Endothelial cell of umbilical vein (primary cell): ENCODE measurements around the gene AUTS2. TPM values are rescaled to one million over a fixed set of nuclear protein-coding genes. Genes with fewer than 3 reads are reported as not detected.

Source experiments
- BruUV-seq: library from RNA; stranded (reverse); fragments of 400-500 nt; replicated peaks from 2 replicates; lab custom pipeline; 2021; lab: Mats Ljungman, UMichigan
- CTCF ChIA-PET: fragments of 300-600, 350-600 bp; sonication (Branson Sonifier 250); formaldehyde crosslinking; loops from one replicate; lab custom pipeline; 2021; ENCODE audit warnings: antibody characterized with exemption, inconsistent platforms; lab: Charles Lee
- POLR2A ChIA-PET: fragments of 300-600, 350-600 bp; sonication (Branson Sonifier 250); formaldehyde crosslinking; loops from one replicate; lab custom pipeline; 2021; ENCODE audit warnings: antibody characterized with exemption, inconsistent platforms; lab: Charles Lee
- DNase-seq: peaks from one replicate; pipeline ENCODE4 v3.0.0-alpha.2; 2011; ENCODE audit warnings: low read depth, low spot score
- FAIRE-seq: peaks from 2 replicates; lab custom pipeline; 2011; peaks lifted over from hg19 to GRCh38; lab: Jason Lieb, UNC
- H2AFZ ChIP-seq: 2 replicates; pipeline ENCODE4 v1.6.0; 2012; ENCODE audit warnings: low read depth, low read length, control low read depth, inconsistent platforms
- H3K27ac ChIP-seq: 2 replicates; pipeline ENCODE4 v1.5.1; 2011; ENCODE audit warnings: low read depth, mild to moderate bottlenecking, control low read depth, low read length, moderate library complexity; ENCODE audit not compliant: insufficient read depth
- H3K27me3 ChIP-seq, 2 experiments: 2 replicates each; pipeline versions ENCODE4 v1.6.0 to v1.6.1; 2011; ENCODE audit warnings: low read length in 2 of 2, mixed read lengths in 1 of 2; ENCODE audit not compliant: control insufficient read depth in 2 of 2, insufficient read depth in 2 of 2
- H3K36me3 ChIP-seq, 2 experiments: 2 replicates in 1 of 2; 3 replicates in 1 of 2; pipeline ENCODE4 v1.5.1; 2011; ENCODE audit warnings: low read length in 2 of 2, mild to moderate bottlenecking in 1 of 2, moderate library complexity in 1 of 2; ENCODE audit not compliant: control insufficient read depth in 2 of 2, insufficient read depth in 2 of 2; ENCODE audit errors: extremely low read depth in 1 of 2
- H3K4me1 ChIP-seq: 3 replicates; pipeline ENCODE4 v1.5.1; 2011; ENCODE audit warnings: mild to moderate bottlenecking, low read length; ENCODE audit not compliant: control insufficient read depth, insufficient read depth; ENCODE audit errors: extremely low read depth
- H3K4me2 ChIP-seq: 2 replicates; pipeline ENCODE4 v1.6.1; 2011; ENCODE audit warnings: low read length, control low read depth, mixed read lengths; ENCODE audit not compliant: insufficient read depth
- H3K4me3 ChIP-seq, 3 experiments: fragments of 200-600 bp in 1 of 3; sonication (generic), shearing (Covaris generic) in 1 of 3; replicated peaks in 1 of 3; 2 replicates each; pipeline ENCODE4 v1.5.1; 2011 to 2016; ENCODE audit warnings: control low read depth in 3 of 3, low read length in 3 of 3, mild to moderate bottlenecking in 2 of 3, inconsistent platforms in 1 of 3, low read depth in 1 of 3, moderate library complexity in 1 of 3; ENCODE audit not compliant: insufficient read depth in 1 of 3
- H3K79me2 ChIP-seq: 2 replicates; pipeline ENCODE4 v1.6.0; 2012; ENCODE audit warnings: low read length, inconsistent platforms; ENCODE audit not compliant: control insufficient read depth, insufficient read depth
- H3K9ac ChIP-seq: replicated peaks from 2 replicates; pipeline ENCODE3; 2011; ENCODE audit warnings: low read length, control low read depth; ENCODE audit not compliant: insufficient read depth; ENCODE audit errors: extremely low read depth
- H3K9me1 ChIP-seq: replicated peaks from 3 replicates; pipeline ENCODE4 v1.6.0; 2011; ENCODE audit warnings: mild to moderate bottlenecking, low read length; ENCODE audit not compliant: control insufficient read depth, insufficient read depth; ENCODE audit errors: extremely low read depth
- H3K9me3 ChIP-seq: replicated peaks from 2 replicates; pipeline ENCODE4 v1.5.1; 2012; ENCODE audit warnings: low read length, inconsistent platforms; ENCODE audit not compliant: control insufficient read depth, insufficient read depth
- H4K20me1 ChIP-seq: replicated peaks from 2 replicates; pipeline ENCODE3; 2011; ENCODE audit warnings: mild to moderate bottlenecking, low read length; ENCODE audit not compliant: control insufficient read depth, insufficient read depth; ENCODE audit errors: extremely low read depth
- EZH2 ChIP-seq: IDR thresholded peaks from 2 replicates; pipeline ENCODE4 v1.6.1; 2012; ENCODE audit warnings: borderline replicate concordance, low read depth, mild to moderate bottlenecking, moderate library complexity, low read length, inconsistent platforms; ENCODE audit not compliant: severe bottlenecking
- FOS ChIP-seq: IDR thresholded peaks from 2 replicates; pipeline ENCODE4 v1.6.1; 2011; ENCODE audit warnings: mild to moderate bottlenecking, low read length, moderate library complexity, borderline replicate concordance; ENCODE audit not compliant: insufficient read depth
- GATA2 ChIP-seq: IDR thresholded peaks from 2 replicates; pipeline ENCODE4 v1.7.0; 2011; ENCODE audit warnings: low read depth, mild to moderate bottlenecking, moderate library complexity, mixed read lengths, low read length; ENCODE audit not compliant: insufficient read length, insufficient read depth
- JUN ChIP-seq: IDR thresholded peaks from 2 replicates; pipeline ENCODE4 v1.6.1; 2011; ENCODE audit warnings: borderline replicate concordance, low read depth; ENCODE audit not compliant: insufficient read length, insufficient read depth
- MAX ChIP-seq: IDR thresholded peaks from 2 replicates; pipeline ENCODE4 v1.6.1; 2011; ENCODE audit not compliant: insufficient read depth, insufficient read length
- MYC ChIP-seq: IDR thresholded peaks from one replicate; pipeline ENCODE4 v1.6.1; 2011; ENCODE audit warnings: mild to moderate bottlenecking, low read depth, low read length
- POLR2A ChIP-seq: IDR thresholded peaks from 2 replicates; pipeline ENCODE4 v1.6.1; 2012; ENCODE audit warnings: low read depth, mild to moderate bottlenecking, control low read depth, low read length
- POLR2AphosphoS5 ChIP-seq: IDR thresholded peaks from 2 replicates; pipeline ENCODE4 v1.6.1; 2012; ENCODE audit warnings: low read depth, mild to moderate bottlenecking, control low read depth, low read length, moderate library complexity; ENCODE audit not compliant: insufficient read depth
- dilution Hi-C: fragments of 300-500 bp; cut with MboI; formaldehyde crosslinking; loops from one replicate; pipeline ENCODE4 v1.15.0; 2019; ENCODE audit warnings: low sequenced_read_pairs; ENCODE audit not compliant: extremely low pct_ligation_motif_present
- intact Hi-C: fragments of 100-400 bp; cut with micrococcal nuclease; formaldehyde crosslinking; loops from one replicate; pipeline ENCODE4 v1.10.0; 2022
- polyA plus RNA-seq, 4 experiments: library from polyadenylated mRNA; depleted of rRNA in 3 of 4; stranded (reverse) in 3 of 4; unstranded in 1 of 4; fragments of >200 nt; gene quantifications; 2 replicates each; pipeline versions ENCODE4 v1.2.1 to v1.2.3, GENCODE V29; 2011 to 2012; ENCODE audit warnings: missing spikeins in 1 of 4
- total RNA-seq: library from RNA; stranded (reverse); gene quantifications from 2 replicates; pipeline ENCODE4 v1.2.3, GENCODE V29; 2021
- TF ChIP-seq, protein P1 (sequence below), 2 donors: IDR thresholded peaks; 1 replicate in 1 of 2; 2 replicates in 1 of 2; pipeline ENCODE4 v1.5.1; 2011; ENCODE audit warnings: low read length in 2 of 2, mild to moderate bottlenecking in 2 of 2, moderate library complexity in 2 of 2, control low read depth in 1 of 2, inconsistent platforms in 1 of 2, low read depth in 1 of 2; ENCODE audit not compliant: insufficient read depth in 1 of 2; ENCODE audit errors: extremely low read depth in 1 of 2

Gene AUTS2
- total and polyA plus RNA-seq, 2 donors (not counting 3 experiments of a cell fraction or from before 2014, with no cell fraction given) = 0.59 to 8.0 TPM

- Histone ChIP-seq H2AFZ (no peak overlapping the region), H3K36me3 (no peaks in the 10 kb centered on the region), H3K4me3 (no peak overlapping the region), H3K9me1 (no peaks in the 10 kb centered on the region), H3K27me3 (no peaks in the 10 kb centered on the region), H3K4me2 (no peak overlapping the region), H3K4me1 (no peaks in the 10 kb centered on the region), H4K20me1 (no peaks in the 10 kb centered on the region), H3K9me3 (no peaks in the 10 kb centered on the region), H3K27ac (no peak overlapping the region), H3K9ac (no peak overlapping the region), H3K79me2 (no peaks in the 10 kb centered on the region)
- POLR2A ChIA-PET = no interaction called here
- BruUV-seq = no TSS peak
- dilution Hi-C loops = no loop called here
- intact Hi-C loops = no loop called here
- FAIRE-seq = no peak
- no peak for TF ChIP-seq FOS
- TF ChIP-seq EZH2 = no peak
- TF ChIP-seq, protein P1, sequence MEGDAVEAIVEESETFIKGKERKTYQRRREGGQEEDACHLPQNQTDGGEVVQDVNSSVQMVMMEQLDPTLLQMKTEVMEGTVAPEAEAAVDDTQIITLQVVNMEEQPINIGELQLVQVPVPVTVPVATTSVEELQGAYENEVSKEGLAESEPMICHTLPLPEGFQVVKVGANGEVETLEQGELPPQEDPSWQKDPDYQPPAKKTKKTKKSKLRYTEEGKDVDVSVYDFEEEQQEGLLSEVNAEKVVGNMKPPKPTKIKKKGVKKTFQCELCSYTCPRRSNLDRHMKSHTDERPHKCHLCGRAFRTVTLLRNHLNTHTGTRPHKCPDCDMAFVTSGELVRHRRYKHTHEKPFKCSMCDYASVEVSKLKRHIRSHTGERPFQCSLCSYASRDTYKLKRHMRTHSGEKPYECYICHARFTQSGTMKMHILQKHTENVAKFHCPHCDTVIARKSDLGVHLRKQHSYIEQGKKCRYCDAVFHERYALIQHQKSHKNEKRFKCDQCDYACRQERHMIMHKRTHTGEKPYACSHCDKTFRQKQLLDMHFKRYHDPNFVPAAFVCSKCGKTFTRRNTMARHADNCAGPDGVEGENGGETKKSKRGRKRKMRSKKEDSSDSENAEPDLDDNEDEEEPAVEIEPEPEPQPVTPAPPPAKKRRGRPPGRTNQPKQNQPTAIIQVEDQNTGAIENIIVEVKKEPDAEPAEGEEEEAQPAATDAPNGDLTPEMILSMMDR (IDR thresholded peaks at IDR 0.05; ENCODE audit: extremely low read depth in 1 of 2, insufficient read depth in 1 of 2, low read depth in 1 of 2, low read length in 2 of 2) = no peak
- TF ChIP-seq MAX = no peak
- TF ChIP-seq POLR2A = no peak
- CTCF ChIA-PET = no interaction called here
- no peak for DNase-seq
Observed at GRCh38 chr7:70321016-70321590, 722.8 kb downstream of the AUTS2 start.

- Histone ChIP-seq H3K4me2 (no peak overlapping the region), H3K79me2 (no peaks in the 10 kb centered on the region), H3K4me3 (no peak overlapping the region), H3K27ac (no peak overlapping the region), H3K9ac (no peak overlapping the region), H3K9me3 (no peaks in the 10 kb centered on the region), H3K9me1 (no peaks in the 10 kb centered on the region), H3K36me3 (no peaks in the 10 kb centered on the region), H4K20me1 (no peaks in the 10 kb centered on the region), H2AFZ (no peak overlapping the region), H3K27me3 (no peaks in the 10 kb centered on the region), H3K4me1 (no peaks in the 10 kb centered on the region)
- dilution Hi-C loops (no loop called here), intact Hi-C loops (no loop called here)
- no peak for FAIRE-seq
- BruUV-seq = no TSS peak
- TF ChIP-seq JUN (no peak), POLR2AphosphoS5 (no peak), MAX (no peak), POLR2A (no peak), FOS (no peak), EZH2 (no peak), MYC (no peak), GATA2 (no peak)
- TF ChIP-seq, protein P1 (IDR thresholded peaks at IDR 0.05; ENCODE audit: extremely low read depth in 1 of 2, insufficient read depth in 1 of 2, low read depth in 1 of 2, low read length in 2 of 2) = no peak
- no peak for DNase-seq
- CTCF ChIA-PET = no interaction called here
- POLR2A ChIA-PET = no interaction called here
Observed at GRCh38 chr7:70322856-70323255, 724.6 kb downstream of the AUTS2 start.
